GM12878 (cell line): ENCODE results near the gene TPCN1. TPM values are rescaled to one million over a fixed set of nuclear protein-coding genes. Genes with fewer than 3 reads are reported as not detected.

ENCODE experiments used
- WRNIP1 ChIP-seq: IDR thresholded peaks from 2 replicates; pipeline ENCODE4 v1.6.1; 2011; ENCODE audit warnings: low read depth, low read length, improper control_type of control experiment, borderline replicate concordance
- polyA plus RNA-seq, 11 experiments: library from polyadenylated mRNA; depleted of rRNA in 4 of 11; unstranded in 6 of 11; stranded (reverse) in 5 of 11; fragments of >200 nt; fragmentation: Nextera tagmentation in 4 of 11; fragmentation: Illumina TruSeq in 1 of 11; extraction: Ambion mirVana in 4 of 11; extraction: Trizol in 1 of 11; gene quantifications; 1 replicate in 1 of 11; 2 replicates in 10 of 11; pipeline versions ENCODE4 v1.2.1 to v1.2.3, GENCODE V29; 2011 to 2016; ENCODE audit warnings: inconsistent platforms in 2 of 11, missing spikeins in 2 of 11, low read depth in 1 of 11
- total RNA-seq, 4 experiments: library from RNA; depleted of rRNA in 3 of 4; stranded (reverse); fragments of >200 nt in 3 of 4; fragmentation: Illumina TruSeq in 1 of 4; extraction: Trizol in 1 of 4; gene quantifications; 2 replicates each; pipeline versions ENCODE4 v1.2.1 to v1.2.3, GENCODE V29; 2013 to 2021
- TF ChIP-seq, protein P1 (sequence below): fragments of 150-350 bp; IDR thresholded peaks from 2 replicates; pipeline ENCODE4 v1.6.1; 2016; ENCODE audit warnings: low read depth, low read length
- TF ChIP-seq, protein P2 (sequence below): fragments of 450-650 bp; IDR thresholded peaks from 2 replicates; pipeline ENCODE4 v1.6.1; 2016; ENCODE audit warnings: mild to moderate bottlenecking, moderate library complexity, borderline replicate concordance
- TF ChIP-seq, protein P3 (sequence below): IDR thresholded peaks from 2 replicates; pipeline ENCODE4 v1.6.1; 2011; ENCODE audit warnings: mild to moderate bottlenecking, low read depth, low read length, moderate library complexity; ENCODE audit not compliant: insufficient replicate concordance

Gene TPCN1
- total and polyA plus RNA-seq, 10 of the 15 experiments (the other 5 are each of a cell fraction or from before 2014, with no cell fraction given) = 0.79 to 30.9 (median 19.4) TPM

DNA sequence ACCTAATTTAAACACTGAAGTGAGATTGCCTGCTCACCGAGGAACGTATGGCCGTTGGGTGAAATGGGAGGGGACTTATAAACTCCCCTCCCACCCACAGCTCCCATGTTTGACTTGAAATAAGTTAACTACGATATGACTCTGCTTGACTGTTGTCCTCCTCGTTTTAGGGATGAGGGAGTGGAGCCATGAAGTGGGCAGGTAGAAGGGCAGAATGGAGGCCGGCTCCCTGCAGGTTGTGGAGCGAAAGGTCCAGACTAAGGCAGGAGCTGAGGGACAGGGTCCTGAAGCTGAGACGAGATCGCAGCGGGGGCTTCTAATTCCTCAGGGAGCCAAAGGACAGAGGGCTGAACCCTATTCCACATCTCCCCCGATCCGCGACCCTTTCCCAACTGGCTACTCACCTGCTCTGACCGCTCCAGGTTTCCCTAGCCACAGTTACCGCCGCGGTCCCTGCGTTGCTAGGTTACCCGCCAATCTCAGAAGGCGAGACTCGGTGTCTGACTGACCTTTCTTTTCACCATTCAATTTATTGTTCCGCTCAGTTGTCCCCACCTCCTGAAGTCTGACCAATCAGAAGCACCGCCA lies 577 bp upstream of the TPCN1 start (continued):
- TF ChIP-seq, protein P1, sequence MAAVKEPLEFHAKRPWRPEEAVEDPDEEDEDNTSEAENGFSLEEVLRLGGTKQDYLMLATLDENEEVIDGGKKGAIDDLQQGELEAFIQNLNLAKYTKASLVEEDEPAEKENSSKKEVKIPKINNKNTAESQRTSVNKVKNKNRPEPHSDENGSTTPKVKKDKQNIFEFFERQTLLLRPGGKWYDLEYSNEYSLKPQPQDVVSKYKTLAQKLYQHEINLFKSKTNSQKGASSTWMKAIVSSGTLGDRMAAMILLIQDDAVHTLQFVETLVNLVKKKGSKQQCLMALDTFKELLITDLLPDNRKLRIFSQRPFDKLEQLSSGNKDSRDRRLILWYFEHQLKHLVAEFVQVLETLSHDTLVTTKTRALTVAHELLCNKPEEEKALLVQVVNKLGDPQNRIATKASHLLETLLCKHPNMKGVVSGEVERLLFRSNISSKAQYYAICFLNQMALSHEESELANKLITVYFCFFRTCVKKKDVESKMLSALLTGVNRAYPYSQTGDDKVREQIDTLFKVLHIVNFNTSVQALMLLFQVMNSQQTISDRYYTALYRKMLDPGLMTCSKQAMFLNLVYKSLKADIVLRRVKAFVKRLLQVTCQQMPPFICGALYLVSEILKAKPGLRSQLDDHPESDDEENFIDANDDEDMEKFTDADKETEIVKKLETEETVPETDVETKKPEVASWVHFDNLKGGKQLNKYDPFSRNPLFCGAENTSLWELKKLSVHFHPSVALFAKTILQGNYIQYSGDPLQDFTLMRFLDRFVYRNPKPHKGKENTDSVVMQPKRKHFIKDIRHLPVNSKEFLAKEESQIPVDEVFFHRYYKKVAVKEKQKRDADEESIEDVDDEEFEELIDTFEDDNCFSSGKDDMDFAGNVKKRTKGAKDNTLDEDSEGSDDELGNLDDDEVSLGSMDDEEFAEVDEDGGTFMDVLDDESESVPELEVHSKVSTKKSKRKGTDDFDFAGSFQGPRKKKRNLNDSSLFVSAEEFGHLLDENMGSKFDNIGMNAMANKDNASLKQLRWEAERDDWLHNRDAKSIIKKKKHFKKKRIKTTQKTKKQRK = peak; percentile 91
- no peak; the same call in 1 of the 2 replicates for TF ChIP-seq WRNIP1
- TF ChIP-seq, protein P2, sequence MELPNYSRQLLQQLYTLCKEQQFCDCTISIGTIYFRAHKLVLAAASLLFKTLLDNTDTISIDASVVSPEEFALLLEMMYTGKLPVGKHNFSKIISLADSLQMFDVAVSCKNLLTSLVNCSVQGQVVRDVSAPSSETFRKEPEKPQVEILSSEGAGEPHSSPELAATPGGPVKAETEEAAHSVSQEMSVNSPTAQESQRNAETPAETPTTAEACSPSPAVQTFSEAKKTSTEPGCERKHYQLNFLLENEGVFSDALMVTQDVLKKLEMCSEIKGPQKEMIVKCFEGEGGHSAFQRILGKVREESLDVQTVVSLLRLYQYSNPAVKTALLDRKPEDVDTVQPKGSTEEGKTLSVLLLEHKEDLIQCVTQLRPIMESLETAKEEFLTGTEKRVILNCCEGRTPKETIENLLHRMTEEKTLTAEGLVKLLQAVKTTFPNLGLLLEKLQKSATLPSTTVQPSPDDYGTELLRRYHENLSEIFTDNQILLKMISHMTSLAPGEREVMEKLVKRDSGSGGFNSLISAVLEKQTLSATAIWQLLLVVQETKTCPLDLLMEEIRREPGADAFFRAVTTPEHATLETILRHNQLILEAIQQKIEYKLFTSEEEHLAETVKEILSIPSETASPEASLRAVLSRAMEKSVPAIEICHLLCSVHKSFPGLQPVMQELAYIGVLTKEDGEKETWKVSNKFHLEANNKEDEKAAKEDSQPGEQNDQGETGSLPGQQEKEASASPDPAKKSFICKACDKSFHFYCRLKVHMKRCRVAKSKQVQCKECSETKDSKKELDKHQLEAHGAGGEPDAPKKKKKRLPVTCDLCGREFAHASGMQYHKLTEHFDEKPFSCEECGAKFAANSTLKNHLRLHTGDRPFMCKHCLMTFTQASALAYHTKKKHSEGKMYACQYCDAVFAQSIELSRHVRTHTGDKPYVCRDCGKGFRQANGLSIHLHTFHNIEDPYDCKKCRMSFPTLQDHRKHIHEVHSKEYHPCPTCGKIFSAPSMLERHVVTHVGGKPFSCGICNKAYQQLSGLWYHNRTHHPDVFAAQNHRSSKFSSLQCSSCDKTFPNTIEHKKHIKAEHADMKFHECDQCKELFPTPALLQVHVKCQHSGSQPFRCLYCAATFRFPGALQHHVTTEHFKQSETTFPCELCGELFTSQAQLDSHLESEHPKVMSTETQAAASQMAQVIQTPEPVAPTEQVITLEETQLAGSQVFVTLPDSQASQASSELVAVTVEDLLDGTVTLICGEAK = peak; percentile 44; the same call in 1 of the 2 replicates
- TF ChIP-seq, protein P3, sequence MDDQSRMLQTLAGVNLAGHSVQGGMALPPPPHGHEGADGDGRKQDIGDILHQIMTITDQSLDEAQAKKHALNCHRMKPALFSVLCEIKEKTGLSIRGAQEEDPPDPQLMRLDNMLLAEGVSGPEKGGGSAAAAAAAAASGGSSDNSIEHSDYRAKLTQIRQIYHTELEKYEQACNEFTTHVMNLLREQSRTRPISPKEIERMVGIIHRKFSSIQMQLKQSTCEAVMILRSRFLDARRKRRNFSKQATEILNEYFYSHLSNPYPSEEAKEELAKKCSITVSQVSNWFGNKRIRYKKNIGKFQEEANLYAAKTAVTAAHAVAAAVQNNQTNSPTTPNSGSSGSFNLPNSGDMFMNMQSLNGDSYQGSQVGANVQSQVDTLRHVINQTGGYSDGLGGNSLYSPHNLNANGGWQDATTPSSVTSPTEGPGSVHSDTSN = peak; percentile 89
